8988T (cell line): ENCODE measurements around the gene ACSM6.
"Not testable (repeated sequence)": the region's sequence is repeated elsewhere in the genome, so short reads cannot be mapped to it uniquely, and the experiment has no call there.

Source experiments
- DNase-seq: peaks from one replicate; pipeline ENCODE4 v3.0.0; 2011

Gene ACSM6, protein sequence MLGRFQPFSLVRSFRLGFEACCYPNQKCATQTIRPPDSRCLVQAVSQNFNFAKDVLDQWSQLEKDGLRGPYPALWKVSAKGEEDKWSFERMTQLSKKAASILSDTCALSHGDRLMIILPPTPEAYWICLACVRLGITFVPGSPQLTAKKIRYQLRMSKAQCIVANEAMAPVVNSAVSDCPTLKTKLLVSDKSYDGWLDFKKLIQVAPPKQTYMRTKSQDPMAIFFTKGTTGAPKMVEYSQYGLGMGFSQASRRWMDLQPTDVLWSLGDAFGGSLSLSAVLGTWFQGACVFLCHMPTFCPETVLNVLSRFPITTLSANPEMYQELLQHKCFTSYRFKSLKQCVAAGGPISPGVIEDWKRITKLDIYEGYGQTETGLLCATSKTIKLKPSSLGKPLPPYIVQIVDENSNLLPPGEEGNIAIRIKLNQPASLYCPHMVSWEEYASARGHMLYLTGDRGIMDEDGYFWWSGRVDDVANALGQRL

DNA sequence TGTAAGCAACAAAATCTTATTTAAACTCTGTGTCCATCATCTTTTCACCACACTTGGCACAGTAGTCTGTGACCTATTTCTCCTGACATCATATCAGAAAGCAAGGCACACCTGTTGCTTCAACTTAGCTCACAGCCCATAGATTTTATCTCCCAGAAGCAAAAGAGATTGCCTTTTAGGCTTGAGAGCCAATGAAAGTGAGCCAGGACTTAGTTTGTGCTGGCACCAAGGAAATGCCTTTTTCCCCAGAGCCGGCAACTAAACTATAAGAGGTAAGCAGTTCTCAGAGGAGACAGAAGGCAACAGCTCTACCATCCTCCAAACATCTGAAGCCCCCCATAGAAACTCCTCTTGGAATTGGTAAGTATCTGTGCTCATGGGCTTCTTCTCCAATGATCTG, at the start of gene ACSM6:
Gene ACSM6, plus strand, starts transcription at position 295 of the 400 bp plus-strand sequence. CDS start 248 bp downstream, outside the sequence.
- DNase-seq: no peak

DNA sequence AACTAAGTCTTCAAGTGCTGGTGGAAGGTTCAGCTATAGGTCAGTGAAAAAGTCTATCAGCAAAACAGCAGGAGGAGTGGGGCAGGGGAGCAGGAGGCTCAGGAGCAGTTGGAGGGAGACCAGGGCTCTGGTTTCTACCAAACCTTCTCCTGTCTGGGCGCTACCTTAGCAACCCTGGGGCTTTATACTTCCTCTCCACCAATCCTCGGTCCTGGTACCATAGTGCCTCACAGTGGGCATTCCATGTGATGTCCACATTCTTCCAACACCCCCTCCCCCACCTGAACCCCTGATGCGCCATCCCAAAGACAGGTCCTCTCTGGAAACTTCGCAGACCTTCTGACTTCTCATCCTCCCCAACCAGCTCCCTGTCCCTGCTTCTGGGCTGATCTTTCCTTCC, 25.3 kb upstream of the ACSM6 start:
- no peak for DNase-seq

DNA sequence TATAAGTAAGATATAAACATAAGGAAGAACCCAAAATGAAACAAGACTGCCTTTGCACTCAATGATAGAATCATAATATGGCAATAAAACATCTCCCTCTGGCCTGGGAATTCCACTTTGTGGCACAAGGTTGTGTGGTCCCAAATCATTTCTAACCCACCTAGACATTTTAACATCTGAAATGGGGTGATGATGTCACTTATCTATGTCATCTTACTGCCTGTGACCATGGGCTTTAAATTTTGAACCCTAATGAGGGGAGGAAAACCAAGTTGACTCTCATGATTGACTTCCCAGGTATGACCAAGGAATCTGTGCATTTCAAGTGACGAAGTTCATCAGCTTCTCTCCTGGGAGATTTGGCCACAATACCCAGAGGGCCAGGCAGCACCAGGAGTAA, 24.5 kb upstream of the ACSM6 start:
- no peak for DNase-seq

DNA sequence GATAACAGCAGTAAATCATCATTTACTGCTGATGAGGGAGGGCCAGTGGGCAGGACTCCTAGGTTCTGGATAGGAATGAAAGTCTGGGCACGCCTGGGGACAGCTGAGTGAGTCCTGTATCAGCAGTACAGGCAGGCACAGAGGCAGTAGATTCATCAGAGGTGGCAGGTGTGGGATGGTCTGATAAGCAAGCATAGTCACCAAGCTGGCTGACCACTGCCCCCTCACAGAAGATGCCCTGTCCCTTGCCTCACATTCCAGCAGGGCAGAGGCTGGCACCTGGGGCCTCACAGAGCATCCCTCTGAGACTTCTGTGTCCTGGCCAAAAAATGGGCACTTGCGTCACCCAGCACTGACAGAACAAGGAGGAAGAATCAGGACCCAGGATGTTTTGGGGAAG, 23.2 kb upstream of the ACSM6 start:
- DNase-seq: no peak

DNA sequence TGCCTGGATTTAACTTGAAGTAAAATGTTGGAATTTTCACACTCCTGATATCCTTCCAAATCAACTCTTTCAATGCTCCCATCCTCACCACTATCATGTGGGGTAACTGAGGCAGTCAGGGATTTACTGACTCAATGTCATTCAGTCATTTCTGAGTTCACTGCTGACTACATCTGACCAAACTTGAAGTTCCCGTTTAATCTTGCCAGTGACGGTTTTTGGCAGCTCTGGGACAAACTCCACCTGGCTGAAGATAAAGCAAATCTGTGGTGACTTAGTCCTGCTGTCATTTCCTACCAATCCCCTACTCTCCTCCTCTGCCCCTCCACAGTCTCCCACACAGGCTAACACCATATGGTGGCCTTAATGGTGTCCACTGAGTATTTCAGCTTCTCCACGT, 22.7 kb upstream of the ACSM6 start:
- no peak for DNase-seq

DNA sequence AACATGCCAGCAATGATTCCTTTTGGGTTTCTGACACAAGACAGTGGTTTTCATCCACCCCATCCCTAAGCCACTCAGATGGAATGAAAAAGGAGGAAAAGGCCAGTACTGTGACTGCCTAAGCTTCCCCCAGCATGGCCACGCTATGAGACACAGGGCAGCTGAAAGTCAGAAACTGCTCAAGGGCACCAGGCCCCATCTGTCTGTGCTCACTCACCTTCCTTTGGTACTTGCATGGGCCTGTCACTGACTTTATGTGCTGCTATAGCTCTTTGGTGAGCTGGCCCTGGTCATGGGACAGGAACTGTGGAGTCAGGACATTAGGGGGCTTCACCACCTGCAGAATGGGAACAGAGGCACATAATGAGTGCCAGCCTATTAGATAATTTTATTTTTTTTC, 21.2 kb upstream of the ACSM6 start:
- no peak for DNase-seq

DNA sequence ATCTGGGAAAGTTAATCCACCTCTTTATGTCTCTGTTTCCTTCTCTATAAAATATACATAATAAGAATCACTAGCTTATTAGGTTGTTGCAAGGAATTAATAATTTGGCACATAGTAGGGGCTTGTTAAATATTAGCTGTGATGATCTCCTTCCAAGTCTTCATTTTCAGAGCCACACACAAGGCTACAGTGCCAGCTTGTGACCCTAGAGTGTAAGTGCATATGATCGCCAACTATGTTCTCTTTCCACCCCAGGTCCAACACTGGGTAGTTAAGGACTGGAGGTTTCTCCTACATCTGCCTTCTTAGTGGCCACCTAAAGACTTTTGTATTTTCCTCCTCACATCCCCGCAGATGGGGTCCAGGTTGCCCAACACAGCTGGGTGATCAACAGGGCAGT, 17.9 kb upstream of the ACSM6 start:
- DNase-seq: no peak

DNA sequence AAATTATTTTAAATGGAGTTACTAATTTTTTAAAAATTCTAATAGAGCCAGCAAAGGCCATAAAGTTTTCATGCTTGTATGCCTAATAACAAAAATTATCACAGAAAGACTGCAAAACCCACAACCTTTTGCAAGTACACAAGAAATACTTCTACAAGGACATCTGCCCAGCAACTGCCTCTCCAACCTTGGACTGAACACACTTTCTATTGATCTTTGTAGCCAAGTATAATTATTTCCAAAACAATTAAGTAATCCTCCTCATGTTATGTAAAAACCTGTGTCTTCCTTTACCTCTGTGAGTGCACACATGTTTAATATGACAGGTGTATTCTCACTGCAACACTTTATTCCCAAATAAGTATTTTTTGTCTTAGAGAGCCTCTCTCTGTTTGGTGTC, 16.6 kb upstream of the ACSM6 start:
- DNase-seq: no peak

DNA sequence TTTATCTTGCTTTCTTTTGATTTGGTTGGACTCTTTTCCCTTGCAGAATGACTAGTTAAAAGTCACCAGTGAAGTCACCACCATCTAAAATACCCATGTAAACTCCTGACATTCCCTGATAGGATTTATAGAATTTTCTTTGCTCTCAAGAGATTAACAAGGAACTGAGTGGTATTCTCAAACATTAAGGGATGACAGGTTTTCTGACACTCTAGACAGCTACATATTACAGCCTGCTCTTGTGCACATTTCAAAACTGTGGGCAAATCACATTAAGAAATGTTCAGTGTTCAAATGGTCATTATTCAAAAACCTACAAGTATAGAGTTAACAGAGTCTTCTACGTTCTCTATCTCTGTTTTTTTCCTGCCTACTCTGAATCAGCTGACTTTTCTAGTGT, 15.8 kb upstream of the ACSM6 start:
- DNase-seq: no peak

DNA sequence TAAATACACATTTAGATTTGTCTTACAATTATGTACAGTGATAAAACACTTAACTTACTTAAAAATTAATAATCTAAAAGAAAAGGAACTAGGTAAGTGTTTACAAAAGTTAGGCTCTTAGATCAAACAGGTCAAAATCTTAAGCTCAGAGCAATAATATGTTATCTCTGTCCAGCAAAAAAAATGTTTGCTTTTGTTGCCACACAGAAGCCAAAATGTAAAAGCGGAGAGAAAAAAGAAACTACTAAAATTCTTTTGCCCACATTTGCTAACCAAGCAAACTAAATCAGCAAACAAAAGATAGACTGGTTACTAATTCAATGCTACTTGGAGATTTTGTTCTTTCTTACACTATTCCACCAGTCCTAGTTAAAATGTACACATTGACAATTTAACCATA, 15.2 kb upstream of the ACSM6 start:
- no peak for DNase-seq

DNA sequence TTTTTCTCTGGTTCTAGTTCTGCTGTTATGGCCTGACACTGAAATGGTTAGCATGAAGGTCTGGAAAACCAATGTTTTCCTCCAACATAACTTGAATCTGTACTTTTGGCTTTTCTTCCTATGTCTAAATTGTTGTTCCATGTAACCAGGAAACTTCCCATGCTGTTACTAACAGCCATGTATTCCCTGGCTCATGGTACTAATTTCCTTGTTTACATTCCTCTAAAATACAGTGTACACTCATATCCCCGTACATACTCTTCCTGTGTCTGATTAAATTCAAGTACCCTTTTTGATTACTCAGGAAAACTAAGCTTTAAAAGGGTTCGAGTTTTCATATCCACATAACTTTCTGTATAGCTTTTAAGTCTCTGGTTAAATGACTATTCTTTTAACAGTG, 12.3 kb upstream of the ACSM6 start:
- no peak for DNase-seq

DNA sequence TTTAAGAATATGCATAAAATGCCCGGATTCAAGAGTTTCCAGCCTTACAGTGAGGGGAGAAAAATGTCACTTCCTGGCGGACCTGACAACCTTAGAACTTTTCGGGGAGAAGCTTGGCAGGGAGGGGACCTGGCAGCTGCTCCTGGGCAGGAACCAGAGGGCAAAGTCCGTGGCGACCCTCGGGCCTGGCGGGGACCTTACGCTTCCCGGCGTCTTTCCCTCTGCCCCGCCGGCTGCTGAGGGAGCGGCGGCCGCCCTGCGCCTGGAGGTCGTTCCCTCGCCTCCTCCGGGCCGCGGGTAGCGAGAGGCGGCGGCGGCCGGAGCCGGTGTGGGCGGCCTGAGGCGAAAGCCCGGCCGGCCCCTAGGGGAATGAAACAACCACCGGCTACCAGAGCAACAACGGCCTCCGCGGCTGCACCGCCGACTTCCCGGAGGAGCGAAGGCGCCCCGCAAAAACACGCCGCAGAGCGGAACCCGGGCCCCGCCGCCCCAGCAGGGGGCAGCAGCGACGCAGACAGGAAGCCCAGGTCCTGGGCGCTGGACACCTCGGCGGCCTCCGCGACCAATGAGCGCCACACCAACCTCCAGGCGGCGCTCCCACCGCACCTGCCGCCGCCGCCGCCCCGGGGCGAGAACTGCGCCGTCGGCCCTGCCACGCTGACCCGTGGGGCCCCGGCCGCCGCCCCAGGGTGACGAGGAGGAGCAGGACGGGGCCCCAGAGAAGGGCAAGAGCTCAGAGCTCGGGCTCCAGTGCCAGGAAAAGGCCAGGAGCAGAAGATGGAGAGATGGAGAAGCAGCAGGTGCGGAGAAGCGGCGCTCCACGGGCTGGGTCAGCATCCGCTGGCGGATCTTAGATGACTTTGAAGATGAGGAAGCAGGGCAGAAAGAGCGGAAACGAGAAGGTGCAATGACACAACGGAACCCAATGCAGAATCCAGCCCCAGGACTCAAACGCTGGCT, 10.5 kb upstream of the ACSM6 start:
- DNase-seq: peak; percentile 93

DNA sequence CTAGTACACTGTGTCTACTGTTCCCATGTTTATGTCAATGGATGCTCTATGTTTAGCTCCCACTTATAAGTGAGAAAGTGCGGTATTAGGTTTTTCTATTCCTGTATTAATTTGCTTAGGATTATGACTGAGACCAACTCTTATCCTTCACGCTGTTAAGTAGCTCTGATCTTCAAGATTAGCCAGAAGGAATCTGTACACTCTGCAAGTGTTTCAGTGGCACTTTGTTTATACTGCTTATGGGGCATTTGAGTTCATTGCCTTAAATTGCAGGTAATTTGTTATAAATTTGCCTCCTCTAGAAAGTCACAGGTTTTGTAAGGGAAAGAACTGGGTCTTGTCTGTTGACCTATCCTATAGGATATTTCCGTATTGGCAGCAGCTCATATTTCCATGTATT, 6.4 kb upstream of the ACSM6 start:
- DNase-seq: no peak

DNA sequence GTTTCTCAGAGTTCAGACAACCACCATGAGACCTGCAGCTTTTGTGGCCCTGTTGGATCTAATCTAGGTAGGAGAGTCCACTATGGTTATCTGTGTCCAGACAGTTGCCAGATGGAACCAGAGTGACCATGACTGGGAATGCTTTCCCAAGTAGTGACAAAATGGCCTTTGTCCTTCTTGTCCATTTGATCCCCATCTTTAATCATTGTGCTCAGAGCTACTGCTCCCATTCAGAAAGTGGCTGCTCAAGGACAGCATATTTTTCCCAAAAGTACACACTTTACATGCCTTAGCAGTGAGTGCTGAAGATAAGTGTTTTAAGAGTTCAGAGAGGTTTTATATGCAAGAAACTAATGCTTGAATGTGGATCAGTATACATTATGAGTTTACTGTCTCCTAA, 5.4 kb upstream of the ACSM6 start:
- no peak for DNase-seq

DNA sequence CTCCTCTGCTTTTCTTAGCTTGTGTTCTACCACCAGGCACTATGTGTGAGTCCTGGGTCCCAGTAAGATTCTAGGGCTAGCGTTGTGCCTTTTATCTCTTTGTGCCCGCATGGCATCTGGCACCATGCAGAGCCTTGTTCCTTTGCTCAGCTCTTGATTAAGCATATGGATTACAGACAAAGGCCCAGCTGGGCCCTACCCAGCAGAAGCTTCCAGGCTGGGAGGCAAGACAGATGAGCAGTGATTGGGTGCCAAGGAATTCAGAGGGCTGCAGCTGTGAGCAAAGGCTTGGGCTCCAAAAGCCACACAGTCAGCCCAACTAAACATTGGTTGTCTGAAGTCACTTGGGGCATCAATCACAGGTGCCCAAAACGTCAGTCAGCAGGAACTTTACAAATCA, 2.0 kb downstream of the ACSM6 start:
- DNase-seq: no peak

DNA sequence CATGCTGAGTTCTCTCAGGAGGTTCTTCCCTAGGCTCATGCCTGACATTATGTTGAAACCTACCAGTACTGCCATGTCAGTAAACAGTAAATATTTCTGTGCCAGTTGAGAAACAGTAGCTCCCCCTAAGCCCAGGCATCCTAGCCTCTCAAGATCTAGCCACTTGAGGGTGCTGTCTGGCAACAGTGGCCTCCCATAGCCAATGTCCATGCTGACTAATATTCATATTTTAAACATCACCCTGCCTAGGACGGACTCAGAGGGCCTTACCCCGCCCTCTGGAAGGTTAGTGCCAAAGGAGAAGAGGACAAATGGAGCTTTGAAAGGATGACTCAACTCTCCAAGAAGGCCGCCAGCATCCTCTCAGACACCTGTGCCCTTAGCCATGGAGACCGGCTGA, 7.7 kb downstream of the ACSM6 start:
- DNase-seq: peak; percentile 29

DNA sequence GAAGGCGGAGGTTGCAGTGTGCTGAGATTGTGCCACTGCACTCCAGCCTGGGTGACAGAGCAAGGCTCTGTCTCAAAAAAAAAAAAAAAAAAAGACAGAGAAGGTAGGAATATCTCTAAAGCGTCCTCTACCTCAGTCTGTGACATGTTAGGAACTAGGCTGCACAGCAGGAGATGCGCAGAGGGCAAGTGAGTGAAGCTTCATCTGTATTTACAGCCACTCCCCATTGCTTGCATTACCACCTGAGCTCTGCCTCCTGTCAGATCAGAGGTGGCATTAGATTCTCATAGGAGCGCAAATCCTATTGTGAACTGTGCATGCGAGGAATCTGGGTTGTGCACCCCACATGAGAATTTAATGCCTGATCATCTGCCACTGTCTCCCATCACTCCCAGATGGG, 8.8 kb downstream of the ACSM6 start:
- not testable (repeated sequence) for DNase-seq

DNA sequence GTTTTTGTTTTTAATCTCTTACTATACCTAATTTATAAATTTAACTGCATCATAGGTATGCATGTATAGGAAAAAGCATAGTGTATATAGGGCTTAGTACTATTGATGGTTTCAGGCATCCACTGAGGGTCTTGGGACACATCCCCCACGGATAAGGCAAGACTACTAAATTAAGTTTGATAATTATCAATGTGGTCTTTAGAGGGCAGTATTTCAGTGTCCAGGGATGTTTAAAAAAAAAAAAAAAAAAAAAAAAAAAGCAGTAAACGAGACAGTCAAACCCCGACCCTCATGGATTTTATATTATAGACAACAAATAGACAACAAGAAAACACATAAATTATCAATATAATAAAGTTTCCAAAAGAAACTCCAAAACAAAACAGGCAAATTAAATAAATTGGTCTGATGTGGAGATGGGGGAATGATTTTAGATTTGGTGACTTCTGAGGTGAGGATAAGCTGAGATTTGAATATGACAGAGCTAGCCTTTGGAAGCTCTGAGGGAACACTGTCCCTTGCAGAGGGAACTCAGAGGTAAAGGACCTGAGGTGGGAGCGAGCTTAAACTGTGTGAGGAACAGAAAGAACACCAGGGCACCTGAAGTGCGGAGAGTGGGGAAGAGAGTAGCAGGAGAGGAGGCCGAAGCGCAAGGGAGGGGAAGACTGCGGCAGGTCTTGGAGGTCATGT, 14.8 kb downstream of the ACSM6 start:
- no peak for DNase-seq

DNA sequence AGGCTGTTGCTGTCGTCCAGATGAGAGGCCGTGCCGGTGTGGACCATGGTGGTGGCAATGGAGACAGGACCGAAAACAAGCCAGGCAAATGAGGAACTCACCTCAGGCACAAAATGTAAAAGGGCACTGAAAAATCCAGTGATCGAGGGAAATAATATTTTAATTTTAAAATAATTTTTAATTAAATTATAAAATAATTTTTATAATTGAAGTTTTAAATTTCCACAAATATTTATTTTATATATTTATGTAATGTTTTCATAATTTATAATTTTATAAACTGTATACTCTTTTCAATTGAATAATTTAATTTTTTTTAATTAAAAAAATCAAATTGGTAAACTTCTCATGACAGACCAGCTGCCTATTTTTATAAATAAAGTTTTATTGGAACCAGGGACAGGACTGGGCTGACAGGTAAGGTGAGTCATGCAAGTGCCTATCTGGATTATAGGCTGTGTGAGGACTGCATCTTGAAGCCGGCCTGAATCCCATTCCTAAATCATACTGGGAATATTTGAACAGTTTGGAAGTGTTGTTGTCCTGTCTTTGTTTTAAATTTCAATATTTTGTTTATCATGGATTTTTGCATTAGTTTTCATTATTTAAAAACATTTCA, 15.6 kb downstream of the ACSM6 start:
- DNase-seq: no peak

DNA sequence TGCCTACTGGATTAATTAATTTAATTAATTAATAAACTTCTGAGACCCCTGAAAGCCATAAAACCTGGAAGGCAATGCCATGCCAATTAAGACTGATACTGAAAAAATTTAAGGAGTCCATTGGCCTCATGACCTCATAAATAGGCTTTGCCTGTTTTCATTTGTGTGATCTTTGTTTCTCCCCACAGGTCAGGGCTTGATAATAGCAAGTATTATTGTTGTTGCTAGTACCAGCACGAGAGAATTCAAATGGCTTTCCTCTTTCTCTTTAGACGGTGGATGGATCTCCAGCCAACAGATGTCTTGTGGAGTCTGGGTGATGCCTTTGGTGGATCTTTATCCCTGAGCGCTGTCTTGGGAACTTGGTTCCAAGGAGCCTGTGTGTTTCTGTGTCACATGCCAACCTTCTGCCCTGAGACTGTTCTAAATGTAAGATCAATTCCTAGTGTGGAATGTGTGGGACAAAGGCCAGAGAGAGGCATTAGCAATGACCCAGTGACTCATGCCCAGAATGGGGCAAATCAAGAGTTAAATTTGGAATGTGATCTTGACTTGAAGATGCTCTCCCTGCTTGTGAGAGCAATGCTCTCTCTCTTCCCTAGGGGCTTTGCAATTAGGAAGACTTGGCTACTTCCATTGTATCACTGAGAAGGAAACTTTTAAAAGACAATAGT, 17.7 kb downstream of the ACSM6 start:
- no peak for DNase-seq

DNA sequence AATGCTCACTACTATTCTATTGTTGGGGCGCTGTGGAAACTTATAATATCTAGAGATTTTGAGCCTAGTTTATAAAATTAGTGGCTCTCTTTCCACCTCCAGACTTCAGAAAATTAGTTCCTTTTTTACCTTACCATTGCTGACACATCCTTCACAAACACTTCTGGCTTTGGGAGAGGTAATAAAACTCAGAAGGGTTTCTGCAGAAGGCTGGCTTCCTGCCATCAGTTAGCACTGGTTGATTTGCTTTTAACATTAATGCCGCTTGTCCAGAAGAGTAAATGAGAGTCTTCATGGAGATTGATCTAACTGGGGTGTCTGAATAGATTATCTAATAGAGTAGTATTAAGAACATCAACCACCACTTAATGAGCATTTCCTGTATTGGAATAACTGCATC, 20.3 kb downstream of the ACSM6 start:
- no peak for DNase-seq

DNA sequence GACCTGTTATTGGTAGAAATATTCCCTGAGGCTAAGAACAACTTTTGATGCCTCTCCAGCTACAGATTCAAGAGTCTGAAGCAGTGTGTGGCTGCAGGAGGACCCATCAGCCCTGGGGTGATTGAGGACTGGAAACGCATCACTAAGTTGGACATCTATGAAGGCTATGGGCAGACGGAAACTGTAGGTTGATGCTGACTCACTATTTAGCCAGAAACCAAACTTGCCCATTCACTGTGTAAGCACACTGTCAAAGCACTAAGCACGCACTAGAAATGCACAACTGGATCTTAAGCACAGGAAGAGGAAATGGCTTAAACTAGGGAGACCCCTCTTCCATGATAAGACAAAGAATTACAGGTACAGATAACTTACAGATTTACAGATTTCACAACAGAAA, 20.8 kb downstream of the ACSM6 start:
- DNase-seq: no peak
